Left lung (tissue), 14 donors: ENCODE measurements around the gene EPB41L4A. TPM values are rescaled to one million over a fixed set of nuclear protein-coding genes. Genes with fewer than 3 reads are reported as not detected.
A peak's percentile ranks its signal among the peaks of the same experiment; 100 is the strongest.
"Not testable (repeated sequence)": the region's sequence is repeated elsewhere in the genome, so short reads cannot be mapped to it uniquely, and the experiment has no call there.

Experiments used
- ATAC-seq: fragments of 200-7000 bp; cut with Tn5 transposase; one replicate; pipeline ENCODE4 v1.9.1; 2020; ENCODE audit warnings: moderate library complexity
- DNase-seq, 4 donors: peaks; one replicate each; pipeline ENCODE4 v3.0.0-alpha.2; 2013 to 2020
- H3K27ac ChIP-seq, 2 donors: fragments of 200-600 bp; sonication (generic) in 1 of 2; one replicate each; pipeline versions ENCODE4 v1.5.0 to v1.8.0; 2020 to 2021
- H3K27me3 ChIP-seq, 2 donors: fragments of 200-600 bp; sonication (generic) in 1 of 2; one replicate each; pipeline versions ENCODE4 v1.5.0 to v1.8.0; 2020 to 2021
- H3K36me3 ChIP-seq, 2 donors: fragments of 200-600 bp; sonication (generic) in 1 of 2; one replicate each; pipeline versions ENCODE4 v1.5.0 to v1.8.0; 2020 to 2021
- H3K4me1 ChIP-seq, 2 donors: fragments of 200-600 bp; one replicate each; pipeline ENCODE4 v1.8.0; 2021
- H3K4me3 ChIP-seq, 2 donors: fragments of 200-600 bp; sonication (generic) in 1 of 2; one replicate each; pipeline versions ENCODE4 v1.5.0 to v1.8.0; 2020 to 2021; ENCODE audit warnings: mild to moderate bottlenecking in 1 of 2
- H3K9me3 ChIP-seq, 2 donors: fragments of 200-600 bp; sonication (generic) in 1 of 2; one replicate each; pipeline versions ENCODE4 v1.5.0 to v1.8.0; 2020 to 2021
- CTCF ChIP-seq, 2 donors: fragments of 200-600 bp; sonication (generic) in 1 of 2; IDR thresholded peaks; one replicate each; pipeline versions ENCODE4 v1.5.0 to v1.8.0; 2021; ENCODE audit warnings: antibody characterized with exemption in 2 of 2
- intact Hi-C, 2 donors: fragments of 100-400 bp; cut with DNase I; formaldehyde crosslinking; loops; one replicate each; pipeline versions ENCODE4 v1.11.2 to v1.14.2; 2022
- long read RNA-seq, 12 donors: library from polyadenylated mRNA in 2 of 12; unstranded in 2 of 12; transcript quantifications; one replicate each; pipeline ENCODE4 v2.0.0 and lab custom pipeline, GENCODE V29; 2019 to 2026
- polyA plus RNA-seq, 6 donors: library from polyadenylated mRNA; unstranded; fragments of 120-200 nt; gene quantifications; one replicate each; pipeline ENCODE4 v1.2.1, GENCODE V29; 2013; ENCODE audit not compliant: insufficient read length in 6 of 6
- total RNA-seq, 2 donors: library from RNA; stranded (reverse); fragmentation: NEBNext Ultra II Directional; extraction: Animal tissue kit (Norgen Biotek cat#: 25700); gene quantifications; one replicate each; pipeline ENCODE4 v1.2.1, GENCODE V29; 2021
- donor health status: DM: no; HTN: yes; CAD: no.
- donor health status: DM: no; HTN: no; CAD: no.

The EPB41L4A gene
- total RNA-seq (10 to 100 TPM; 21.3 to 31.3 TPM), polyA plus RNA-seq (10 to 100 TPM; 13.6 to 21.3 (median 17.5) TPM)
- long read RNA-seq, donor 1, partial matches to known transcripts = 0 of 1 reads
- long read RNA-seq, donor 1, other reads (novel, unspliced or antisense) = 0 of 1 reads
- long read RNA-seq, donor 2 = 0 reads
- long read RNA-seq, donor 3 = 0 reads
- long read RNA-seq, donor 4, partial matches to known transcripts = 3 of 6 reads
- long read RNA-seq, donor 4, other reads (novel, unspliced or antisense) = 3 of 6 reads
- long read RNA-seq, donor 5, partial matches to known transcripts = 513 of 523 reads
- long read RNA-seq, donor 5, other reads (novel, unspliced or antisense) = 10 of 523 reads
- long read RNA-seq, donor 6 = 0 reads
- long read RNA-seq, donor 7 = 0 reads
- long read RNA-seq, donor 8 = 0 reads
- long read RNA-seq, donor 9 = 0 reads
- long read RNA-seq, donor 10 = 0 reads
- long read RNA-seq, donor 11, partial matches to known transcripts = 319 of 319 reads
- long read RNA-seq, donor 11, other reads (novel, unspliced or antisense) = 0 of 319 reads
- long read RNA-seq, donor 12, partial matches to known transcripts = 532 of 537 reads
- long read RNA-seq, donor 12, other reads (novel, unspliced or antisense) = 5 of 537 reads

DNA sequence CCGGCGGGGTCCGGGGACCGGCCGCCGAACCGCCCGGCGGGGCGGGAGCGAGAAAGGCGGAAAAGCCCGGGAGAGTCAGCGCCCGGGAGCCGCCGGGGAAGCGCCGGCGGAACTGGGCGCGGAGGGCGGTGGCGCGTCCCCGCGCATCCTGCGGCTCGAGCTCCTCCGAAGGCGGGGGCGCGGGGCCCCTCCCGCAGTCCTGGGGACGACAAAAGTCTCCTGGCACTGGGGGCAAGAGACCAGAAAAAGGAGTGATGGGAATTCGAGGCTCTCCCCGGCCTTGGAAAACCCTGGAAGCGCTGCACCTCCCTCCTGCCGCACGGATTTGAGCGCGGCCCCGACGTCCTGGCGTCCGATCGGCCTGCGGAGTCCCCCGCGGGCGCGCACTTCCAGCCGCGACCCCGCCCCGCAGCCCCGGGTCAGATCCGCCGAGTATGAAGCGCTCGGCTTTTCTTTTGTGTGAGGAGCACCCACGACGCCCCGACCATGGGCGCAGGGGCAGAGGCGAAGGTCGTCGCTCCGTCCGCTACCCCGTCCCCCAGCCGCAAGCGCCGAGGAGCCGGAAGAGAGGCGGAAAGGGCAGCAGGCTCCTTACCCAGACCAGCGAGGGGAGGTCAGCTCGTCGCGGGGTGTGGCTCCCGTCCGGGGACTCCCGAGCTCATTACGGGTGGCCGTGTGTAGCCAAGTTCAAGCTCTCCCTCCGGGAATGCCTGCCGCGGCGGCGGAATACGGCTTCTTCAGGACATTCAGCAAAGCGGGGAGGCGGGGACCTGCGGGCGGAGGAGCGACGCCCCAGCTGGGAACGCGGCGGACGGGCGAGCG is at the start of gene EPB41L4A:
TSS of gene EPB41L4A (minus strand) at position 114 of the 822 bp plus-strand sequence. CDS start 238 bp downstream, outside the sequence.
- no peaks in the 10 kb centered on the region for H3K9me3 ChIP-seq
- peaks cover 0 to 14% of the 10 kb centered on the region in 2 donors for H3K4me1 ChIP-seq
- TF ChIP-seq CTCF (IDR thresholded peaks at IDR 0.05) = no peak
- intact Hi-C loops = loop anchor here in 1 of 2 donors (10.0 kb wide), 1 partner anchor 195 kb away; no protein-coding TSS in a partner anchor
- ATAC-seq = peak; percentile 84
- peak within 1 kb of the TSS; percentile 72 to 75 for H3K4me3 ChIP-seq
- peak within 1 kb of the TSS; percentile 82 to 87 for H3K27ac ChIP-seq
- peak; percentile 49 to 85 (median 64) for DNase-seq
- H3K36me3 ChIP-seq = no peaks in the 10 kb centered on the region
- peaks cover 0 to 68% of the 10 kb centered on the region in 2 donors for H3K27me3 ChIP-seq

- peak in 1 of 4 donors; percentile 3 for DNase-seq
- H3K4me3 ChIP-seq = no peak overlapping the region
- intact Hi-C loops = no loop called here
- H3K27me3 ChIP-seq = no peaks in the 10 kb centered on the region
- H3K27ac ChIP-seq = no peak overlapping the region
- no peaks in the 10 kb centered on the region for H3K36me3 ChIP-seq
- no peaks in the 10 kb centered on the region for H3K4me1 ChIP-seq
- H3K9me3 ChIP-seq = no peaks in the 10 kb centered on the region
- TF ChIP-seq CTCF (IDR thresholded peaks at IDR 0.05) = no peak
- ATAC-seq = no peak
These were observed 48.4 kb upstream of the EPB41L4A start for GRCh38 chr5:112467485-112467884.

DNA sequence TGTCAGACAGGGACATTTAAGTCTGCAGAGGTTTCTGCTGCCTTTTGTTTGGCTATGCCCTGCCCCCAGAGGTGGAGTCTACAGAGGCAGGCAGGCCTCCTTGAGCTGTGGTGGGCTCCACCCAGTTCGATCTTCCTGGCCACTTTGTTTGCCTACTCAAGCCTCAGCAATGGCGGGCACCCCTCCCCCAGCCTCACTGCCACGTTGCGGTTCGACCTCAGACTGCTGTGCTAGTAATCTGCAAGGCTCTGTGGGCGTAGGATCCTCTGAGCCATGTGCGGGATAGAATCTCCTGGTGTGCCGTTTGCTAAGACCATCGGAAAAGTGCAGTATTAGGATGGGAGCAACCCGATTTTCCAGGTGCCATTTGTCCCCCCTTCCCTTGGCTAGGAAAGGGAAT is 47.2 kb upstream of the EPB41L4A start:
- H3K36me3 ChIP-seq, H3K4me3 ChIP-seq, intact Hi-C loops, H3K27ac ChIP-seq, H3K4me1 ChIP-seq, DNase-seq, H3K9me3 ChIP-seq, H3K27me3 ChIP-seq, ATAC-seq: not testable (repeated sequence)

DNA sequence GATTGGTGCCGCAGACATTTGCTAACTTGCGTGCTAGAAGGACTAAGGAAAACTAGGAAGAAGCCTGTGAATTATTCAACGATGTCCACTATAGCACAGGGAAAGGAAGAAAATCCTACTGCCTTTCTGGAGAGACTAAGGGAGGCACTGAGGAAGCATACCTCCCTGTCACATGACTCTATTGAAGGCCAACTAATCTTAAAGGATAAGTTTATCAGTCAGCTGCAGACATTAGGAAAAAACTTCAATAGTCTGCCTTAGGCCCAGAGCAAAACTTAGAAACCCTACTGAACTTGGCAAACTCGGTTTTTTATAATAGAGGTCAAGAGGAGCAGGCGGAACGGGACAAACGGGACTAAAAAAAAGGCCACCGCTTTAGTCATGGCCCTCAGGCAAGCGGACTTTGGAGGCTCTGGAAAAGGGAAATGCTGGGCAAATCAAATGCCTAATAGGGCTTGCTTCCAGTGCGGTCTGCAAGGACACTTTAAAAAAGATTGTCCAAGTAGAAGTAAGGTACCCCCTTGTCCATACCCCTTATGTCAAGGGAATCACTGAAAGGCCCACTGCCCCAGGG is 28.2 kb upstream of the EPB41L4A start:
- H3K36me3 ChIP-seq, DNase-seq, H3K27me3 ChIP-seq, intact Hi-C loops, ATAC-seq, H3K27ac ChIP-seq, H3K4me1 ChIP-seq, H3K9me3 ChIP-seq, H3K4me3 ChIP-seq: not testable (repeated sequence)

GRCh38 chr5:112445626-112446350 is 26.7 kb upstream of the EPB41L4A start:
- no peak for TF ChIP-seq CTCF (IDR thresholded peaks at IDR 0.05)
- Histone ChIP-seq H3K4me1 (no peaks in the 10 kb centered on the region), H3K36me3 (no peaks in the 10 kb centered on the region), H3K4me3 (no peak overlapping the region), H3K27ac (no peak overlapping the region), H3K9me3 (peaks cover 0 to 5% of the 10 kb centered on the region in 2 donors), H3K27me3 (no peaks in the 10 kb centered on the region)
- intact Hi-C loops = no loop called here
- ATAC-seq (no peak), DNase-seq (no peak)

DNA sequence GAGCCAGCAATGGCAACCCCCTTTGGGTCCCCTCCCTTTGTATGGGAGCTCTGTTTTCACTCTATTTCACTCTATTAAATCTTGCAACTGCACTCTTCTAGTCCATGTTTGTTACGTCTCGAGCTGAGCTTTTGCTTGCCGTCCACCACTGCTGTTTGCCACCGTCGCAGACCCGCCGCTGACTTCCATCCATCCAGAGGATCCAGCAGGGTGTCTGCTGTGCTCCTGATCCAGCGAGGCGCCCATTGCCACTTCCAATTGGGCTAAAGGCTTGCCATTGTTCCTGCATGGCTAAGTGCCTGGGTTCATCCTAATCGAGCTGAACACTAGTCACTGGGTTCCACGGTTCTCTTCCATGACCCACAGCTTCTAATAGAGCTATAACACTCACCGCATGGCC is 24.9 kb upstream of the EPB41L4A start:
- H3K4me1 ChIP-seq, DNase-seq, H3K27me3 ChIP-seq, H3K36me3 ChIP-seq, intact Hi-C loops, H3K4me3 ChIP-seq, H3K27ac ChIP-seq, ATAC-seq: not testable (repeated sequence)
- H3K9me3 ChIP-seq = peaks cover 0 to 15% of the 10 kb centered on the region in 2 donors
